Middle frontal gyrus (tissue), 1 donor: ENCODE results near the gene POU6F2.
"Not testable (repeated sequence)": the region's sequence is repeated elsewhere in the genome, so short reads cannot be mapped to it uniquely, and the experiment has no call there.

Source experiments
- DNase-seq: peaks from one replicate; pipeline ENCODE4 v3.0.0-alpha.2; 2015; ENCODE audit warnings: low spot score; ENCODE audit errors: extremely low spot score

Gene POU6F2, protein sequence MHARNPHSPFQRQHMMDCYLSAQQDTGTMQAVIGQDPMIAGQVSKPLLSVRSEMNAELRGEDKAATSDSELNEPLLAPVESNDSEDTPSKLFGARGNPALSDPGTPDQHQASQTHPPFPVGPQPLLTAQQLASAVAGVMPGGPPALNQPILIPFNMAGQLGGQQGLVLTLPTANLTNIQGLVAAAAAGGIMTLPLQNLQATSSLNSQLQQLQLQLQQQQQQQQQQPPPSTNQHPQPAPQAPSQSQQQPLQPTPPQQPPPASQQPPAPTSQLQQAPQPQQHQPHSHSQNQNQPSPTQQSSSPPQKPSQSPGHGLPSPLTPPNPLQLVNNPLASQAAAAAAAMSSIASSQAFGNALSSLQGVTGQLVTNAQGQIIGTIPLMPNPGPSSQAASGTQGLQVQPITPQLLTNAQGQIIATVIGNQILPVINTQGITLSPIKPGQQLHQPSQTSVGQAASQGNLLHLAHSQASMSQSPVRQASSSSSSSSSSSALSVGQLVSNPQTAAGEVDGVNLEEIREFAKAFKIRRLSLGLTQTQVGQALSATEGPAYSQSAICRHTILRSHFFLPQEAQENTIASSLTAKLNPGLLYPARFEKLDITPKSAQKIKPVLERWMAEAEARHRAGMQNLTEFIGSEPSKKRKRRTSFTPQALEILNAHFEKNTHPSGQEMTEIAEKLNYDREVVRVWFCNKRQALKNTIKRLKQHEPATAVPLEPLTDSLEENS

DNA sequence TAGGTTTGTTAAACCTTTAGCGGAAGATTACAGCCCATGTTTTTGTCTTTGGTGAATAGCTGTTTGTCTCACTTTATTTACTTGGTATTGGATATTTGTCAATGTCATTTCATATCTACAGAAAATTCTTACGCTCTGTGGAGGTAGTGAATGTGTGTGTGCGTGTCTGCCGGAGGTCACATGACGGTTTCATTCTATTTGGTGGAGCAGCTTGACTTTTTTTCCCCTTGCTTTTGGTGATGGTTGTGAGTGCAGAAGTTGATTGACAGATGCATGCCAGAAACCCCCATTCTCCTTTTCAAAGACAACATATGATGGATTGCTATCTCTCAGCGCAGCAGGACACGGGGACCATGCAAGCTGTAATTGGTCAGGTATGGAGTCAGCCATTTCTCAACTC, at the start of gene POU6F2:
POU6F2 (plus strand) TSS at position 225 of the 400 bp plus-strand sequence; CDS start at position 270, 45 bp downstream.
- DNase-seq, result no peak

DNA sequence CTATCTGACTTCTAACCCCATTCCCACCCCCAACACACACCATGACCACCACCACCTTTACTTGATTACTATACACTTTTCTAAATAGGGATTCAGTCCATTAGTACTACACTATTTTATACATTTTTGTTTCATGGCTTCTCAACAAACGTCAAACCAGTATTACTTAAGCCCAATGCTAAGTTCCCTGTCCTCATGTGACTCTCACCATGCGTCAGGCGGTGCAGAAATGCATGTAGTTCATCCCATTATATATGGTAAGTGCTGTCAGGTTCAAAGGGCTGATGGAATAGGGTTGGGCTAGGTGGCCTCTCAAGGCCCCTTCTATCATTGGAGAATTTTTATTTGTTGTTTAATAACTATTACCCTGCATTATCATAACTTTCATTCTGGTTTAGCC, 49.2 kb upstream of the POU6F2 start:
- no peak for DNase-seq

DNA sequence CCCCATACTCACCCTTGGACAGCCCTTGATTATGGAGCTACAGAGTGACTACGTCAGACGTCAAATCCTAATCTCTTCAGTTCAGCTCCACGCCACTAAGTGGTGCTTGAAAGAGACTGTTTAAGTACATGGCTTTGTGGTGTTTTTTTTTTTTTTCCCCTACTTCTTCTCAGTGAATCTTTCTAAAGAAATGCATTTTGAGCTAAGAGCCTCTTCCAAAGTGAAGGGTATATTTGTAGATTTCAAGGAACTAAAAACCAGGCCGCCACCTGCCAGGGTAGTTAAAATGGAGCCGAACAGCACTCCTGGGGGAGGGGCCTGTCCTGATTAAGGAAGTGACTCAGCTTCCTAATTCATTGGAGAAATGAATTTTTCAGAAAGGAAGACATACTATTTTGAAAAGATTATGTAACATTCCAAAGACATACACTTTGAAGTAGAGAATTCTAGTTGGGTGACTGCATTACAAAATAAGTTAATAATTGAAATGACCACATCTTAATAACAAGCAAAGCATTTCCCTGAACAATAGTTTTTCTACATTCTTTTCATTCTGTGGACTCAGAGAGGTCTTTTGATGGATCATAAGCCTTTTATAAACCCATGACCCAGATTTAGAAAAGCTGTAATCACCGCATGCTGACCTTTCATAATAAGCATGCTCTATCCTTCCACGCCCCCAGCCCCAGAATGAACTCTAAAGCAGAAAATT, 48.1 kb upstream of the POU6F2 start:
- no peak for DNase-seq

DNA sequence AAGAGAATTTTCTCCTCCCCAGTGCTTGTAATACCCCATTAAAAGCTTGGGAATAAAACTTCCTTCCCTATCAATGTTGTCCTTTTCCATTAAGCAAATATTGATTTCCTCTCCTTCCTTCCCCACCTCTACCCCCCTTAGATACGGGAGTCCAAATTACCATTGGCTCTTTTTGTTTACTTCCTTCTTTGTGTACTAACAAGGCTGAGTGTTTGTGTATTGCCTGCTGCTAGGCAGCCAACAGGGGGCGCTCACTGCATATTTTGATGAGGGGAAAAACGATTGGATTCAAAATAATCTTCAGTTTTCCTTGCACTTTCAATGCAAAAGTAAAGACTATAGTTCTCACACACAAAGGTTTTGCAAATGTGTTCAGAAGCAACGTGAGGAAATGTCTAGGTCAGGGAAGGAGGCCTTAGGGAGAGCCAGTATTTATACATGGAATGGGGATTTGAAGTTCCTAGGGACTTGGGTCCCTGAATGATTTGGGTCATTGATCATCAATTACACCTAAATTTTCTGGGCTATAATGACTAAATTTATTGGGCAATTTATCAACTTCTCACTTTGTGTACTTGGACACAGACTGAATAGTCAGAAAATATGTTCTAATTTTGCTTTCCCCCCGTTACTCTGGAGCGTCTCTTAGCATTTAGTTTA, 45.1 kb upstream of the POU6F2 start:
- DNase-seq, result peak; percentile 43

DNA sequence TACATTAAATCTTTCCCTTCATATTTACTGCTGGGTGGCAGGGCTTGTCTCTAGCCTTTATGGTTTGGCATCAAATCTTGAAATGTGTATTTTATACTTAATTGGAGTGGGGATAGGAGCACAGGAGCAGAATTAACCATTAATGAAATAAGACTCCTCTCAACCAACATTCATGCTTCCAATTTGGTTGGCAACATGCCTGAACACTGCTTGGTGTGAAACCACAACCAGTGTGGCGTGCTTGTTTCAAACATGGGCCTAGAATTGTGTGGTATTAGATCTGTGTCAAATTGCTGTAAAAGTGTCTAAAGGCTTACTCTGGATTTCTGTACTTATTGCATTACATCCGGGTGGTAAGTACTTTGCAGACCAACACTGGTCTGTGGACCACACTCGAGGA, 43.7 kb upstream of the POU6F2 start:
- DNase-seq, result no peak

DNA sequence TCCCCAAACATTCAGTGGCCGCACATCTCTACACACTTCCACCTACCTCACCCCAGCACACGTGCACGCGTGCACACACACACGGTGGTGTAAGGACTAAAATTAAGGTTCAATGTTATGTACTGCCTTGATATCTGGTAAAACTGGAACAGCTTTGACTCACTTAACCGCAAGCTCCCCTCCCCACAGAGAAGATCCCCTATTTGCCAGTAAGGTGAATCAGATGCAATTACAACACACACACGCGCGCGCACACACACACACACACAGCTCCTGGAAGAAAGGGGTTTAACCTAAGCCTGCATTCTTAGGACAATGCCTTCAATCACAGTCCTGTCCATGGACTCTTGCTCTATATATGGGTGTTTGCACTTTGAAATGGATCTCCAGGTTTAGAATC, 43.2 kb upstream of the POU6F2 start:
- DNase-seq, result no peak

DNA sequence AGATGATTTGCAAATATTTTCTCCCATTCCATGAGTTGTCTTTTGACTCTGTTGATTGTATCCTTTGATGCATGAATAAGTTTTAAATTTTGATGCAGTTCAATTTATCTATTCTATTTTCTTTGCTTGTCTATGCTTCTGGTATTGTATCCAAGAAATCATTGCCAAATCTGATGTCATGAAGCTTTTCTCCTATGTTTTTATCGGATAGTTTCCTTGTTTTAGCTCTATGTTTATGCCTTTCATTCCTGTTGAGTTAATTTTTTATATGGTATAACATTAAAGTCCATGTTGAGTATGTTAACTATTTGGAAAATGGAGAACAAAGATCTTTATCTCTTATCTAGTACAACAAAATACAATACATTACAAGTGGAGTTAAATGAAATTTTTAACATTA, 41.1 kb upstream of the POU6F2 start:
- no peak for DNase-seq

DNA sequence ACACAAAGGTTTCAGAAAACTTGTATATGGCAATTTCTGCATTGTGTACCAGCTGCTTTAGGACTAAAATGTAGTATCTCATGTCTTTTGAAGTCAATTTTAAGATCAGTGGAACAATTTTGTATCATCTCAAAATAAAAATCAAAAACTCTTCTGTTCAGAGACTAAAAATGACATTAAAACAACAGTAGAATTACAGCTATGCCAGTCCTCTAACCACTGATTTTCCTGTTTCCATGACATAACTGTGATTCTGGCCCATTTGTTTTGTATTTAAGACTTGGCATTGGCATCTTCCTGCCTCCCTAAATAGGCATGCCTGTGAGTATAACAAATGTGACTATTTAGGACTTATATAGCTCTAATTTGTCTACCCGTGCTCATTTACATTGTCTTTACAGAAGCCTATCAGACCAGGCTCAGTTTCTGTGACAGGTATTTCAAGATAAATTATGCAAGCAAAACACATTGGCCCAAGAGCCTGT, 39.7 kb upstream of the POU6F2 start:
- DNase-seq, result peak; percentile 6

DNA sequence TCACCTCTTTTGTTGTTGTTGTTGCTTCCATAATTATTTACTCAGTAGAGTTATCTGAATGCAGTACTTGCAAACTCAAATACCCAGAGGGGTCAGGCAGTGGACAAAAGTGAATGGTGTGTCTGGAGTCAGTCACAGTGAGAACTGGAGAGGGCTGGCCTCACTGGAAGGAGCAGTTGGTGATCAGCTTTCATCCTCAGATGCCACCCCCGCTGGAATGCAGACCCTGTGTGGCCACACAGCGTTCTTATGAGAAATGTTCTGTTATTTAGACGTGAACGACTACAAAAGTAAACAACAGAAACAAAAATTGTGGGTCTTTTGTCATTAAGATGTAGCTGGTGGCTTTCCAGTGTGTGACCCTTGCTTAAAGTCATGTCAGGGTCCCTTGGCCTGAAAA, 39.1 kb upstream of the POU6F2 start:
- DNase-seq, result no peak

DNA sequence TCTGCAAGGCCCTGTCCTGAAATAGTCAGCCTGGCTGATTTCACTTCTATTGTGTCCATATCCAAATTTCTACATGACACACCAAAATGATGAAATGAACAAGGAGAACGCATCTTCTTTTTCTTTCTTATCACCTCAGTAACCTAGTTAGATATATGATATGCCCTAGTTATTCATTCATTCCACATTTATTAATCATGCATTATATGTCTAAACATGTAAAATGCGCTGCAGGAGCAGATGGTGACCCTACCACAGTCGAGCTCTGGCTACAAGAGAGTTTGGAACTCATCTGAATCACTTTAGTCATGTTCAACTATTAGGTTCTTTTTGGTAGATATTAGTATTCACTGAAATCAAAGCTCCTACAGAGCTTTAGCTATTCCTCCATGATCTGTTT, 36.9 kb upstream of the POU6F2 start:
- DNase-seq, result no peak

DNA sequence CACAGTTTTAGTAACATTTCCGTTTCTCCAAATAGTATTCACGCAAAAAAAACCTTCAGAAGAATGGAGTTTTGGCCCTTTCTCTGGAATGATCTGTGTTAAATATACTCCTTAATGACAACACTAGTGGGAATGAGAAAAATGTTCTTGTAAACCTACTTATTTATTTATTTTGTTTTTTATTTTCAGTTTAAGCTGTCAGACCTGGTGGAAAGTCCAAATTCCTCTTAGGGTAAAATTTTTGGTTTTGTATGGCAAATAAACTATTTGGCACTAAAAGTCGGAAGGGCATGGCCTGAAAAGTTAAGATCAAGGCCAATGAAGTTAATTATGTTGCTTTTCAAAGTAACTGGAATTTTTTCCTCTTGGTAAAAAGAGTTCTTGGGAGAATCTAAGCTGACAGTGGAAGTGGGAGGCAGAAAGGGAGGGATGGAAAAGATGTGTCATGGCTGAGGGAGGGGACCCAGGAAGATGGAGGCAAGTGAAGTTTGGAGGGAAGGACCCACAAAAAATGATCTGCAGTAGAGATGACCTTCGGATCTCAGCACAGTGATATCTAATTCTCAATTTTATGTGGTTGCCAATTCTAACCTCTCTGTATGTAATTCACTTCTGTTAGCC, 35.2 kb upstream of the POU6F2 start:
- DNase-seq, result no peak

DNA sequence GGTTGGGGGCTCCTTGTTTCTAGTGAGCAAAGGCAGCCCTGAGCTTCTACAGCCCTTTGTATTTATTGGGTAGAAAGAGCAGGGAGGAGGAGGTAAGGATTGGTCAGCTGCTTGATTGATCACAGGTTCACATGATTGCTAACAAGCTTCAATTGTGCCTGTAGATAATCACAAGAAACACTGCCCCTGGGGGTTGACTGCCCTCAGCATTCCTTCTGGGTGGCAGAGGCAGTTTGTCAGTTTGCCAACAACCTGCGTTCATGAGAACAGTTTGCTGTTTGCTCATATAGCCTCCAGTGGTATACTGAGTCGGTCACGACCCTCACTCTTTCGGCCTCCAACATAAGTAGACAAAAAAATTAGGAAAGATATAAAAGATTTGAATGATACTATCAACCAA, 30.2 kb upstream of the POU6F2 start:
- DNase-seq, result not testable (repeated sequence)

DNA sequence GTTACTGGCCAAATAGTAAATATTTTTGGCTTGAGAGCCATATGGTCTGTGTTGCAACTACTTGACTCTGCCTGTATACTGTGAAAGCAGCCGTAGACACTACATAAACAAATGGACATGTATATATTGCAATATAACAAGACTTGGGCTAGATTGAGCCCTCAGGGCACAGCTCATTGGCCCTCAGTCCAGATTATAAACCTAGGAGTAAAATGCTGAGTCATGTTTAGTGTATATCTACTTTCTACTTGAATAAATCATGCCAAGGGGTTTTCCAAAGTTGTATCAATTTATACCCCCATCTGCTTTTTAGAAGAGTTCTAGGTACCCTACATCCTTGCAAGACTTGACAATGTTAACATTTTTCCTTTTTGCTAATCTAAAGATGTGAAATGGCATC, 27.4 kb upstream of the POU6F2 start:
- DNase-seq, result no peak

DNA sequence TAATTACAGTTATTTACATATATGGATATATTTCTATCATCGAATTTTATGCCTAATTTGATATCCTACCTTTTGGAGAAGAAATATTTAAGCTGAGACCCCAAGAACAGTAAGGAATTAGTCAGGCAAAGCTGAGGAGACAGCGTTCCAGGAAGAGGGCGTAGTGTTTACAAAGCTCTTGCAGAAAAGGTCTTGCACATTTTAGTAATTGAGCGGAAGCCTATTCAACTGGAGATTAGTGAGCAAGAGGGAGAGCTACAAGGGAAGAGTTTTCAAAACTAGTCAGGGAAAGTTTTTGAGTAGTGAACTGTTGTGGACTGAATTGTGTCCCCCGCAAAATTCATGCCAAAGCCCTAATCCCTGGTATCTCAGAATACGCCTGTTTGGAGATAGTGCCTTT, 26.5 kb upstream of the POU6F2 start:
- DNase-seq, result no peak

DNA sequence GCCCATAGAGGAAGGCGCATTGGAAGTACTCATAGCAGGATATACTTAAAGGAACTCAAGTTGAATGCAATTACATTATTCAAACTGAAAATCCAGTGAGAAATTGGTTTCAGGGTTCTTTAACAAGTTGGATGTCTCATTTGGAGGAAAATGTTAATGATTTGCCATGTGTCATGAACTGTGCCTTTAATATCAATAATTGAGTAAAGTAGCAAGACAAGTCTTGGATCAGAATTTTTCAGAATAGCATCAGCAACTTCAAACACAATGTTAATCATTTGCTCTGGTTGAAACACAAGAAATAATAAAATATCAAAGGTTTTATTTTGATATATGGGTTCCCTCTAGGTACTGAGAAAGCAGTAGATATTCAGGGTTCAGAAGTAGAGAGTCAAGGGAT, 24.5 kb upstream of the POU6F2 start:
- DNase-seq, result no peak

DNA sequence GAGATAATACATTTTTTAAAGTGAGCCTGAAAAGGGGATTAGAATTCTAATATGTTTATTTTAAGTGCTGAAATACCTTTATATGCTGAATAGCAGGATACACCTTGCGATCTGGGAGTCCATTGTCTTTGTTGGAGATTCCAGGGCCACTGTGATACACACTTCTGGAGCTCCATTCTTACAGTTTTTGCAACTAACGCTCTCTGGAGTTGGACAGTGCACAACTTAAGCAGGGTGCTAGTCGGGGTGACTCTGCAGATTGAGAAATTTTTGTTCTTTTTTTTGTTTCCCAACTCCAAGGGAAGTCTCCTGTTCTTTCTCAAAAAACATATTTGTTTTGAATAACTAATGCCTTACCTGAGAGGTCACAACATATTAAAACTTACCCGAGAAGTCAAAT, 23.7 kb upstream of the POU6F2 start:
- no peak for DNase-seq

DNA sequence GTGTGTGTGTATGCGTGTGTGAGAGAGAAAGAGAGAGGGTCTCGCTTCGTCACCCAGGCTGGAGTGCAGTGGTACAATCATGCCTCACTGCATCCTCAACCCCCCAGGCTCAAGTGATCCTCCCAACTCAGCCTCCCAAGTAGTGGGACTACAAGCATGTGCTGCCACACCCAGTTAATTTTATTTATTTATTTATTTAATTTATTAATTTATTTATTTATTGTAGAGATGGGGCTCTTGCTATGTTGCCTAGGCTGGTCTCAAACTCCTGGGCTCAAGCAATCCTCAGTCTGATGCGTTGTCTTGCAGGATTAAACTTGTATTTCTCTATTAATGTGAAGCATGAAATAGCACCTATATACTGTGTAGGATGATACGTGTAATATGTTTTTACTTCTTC, 21.8 kb upstream of the POU6F2 start:
- no peak for DNase-seq

DNA sequence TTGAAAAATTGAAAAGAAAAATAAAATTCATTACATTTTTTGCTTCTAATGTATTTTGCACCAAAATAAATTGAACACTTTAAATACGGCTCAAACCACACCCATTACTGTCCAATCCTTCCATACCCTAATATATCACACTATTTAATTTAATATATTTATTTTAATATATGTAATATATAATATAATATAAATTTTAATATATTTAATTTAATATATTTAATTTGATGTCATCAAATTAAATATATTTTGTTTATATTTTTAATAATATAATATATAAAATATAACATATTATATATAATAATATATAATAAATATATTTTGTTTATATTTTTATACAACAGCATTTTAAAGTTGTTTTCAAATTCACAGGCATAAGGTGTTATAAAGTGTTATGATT, 15.7 kb upstream of the POU6F2 start:
- no peak for DNase-seq

DNA sequence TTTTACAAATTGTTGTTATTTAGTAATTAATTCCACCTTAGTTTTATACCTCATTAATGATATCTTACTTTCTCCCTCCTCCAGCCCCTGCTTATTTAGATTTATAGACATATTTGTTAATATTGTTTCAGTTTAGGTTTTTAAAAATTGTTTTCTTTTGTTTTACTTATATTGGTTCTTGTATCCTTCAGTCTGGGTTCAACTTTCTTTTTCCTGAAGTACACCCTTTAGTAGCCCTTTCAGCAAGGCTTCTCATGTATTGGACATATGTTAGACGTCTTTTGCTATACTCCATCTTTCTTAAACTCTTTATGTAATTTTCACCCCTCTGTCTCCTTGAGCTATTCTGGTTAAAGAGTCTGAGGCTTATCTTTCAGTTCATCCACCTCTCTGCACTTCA, 12.8 kb upstream of the POU6F2 start:
- no peak for DNase-seq

DNA sequence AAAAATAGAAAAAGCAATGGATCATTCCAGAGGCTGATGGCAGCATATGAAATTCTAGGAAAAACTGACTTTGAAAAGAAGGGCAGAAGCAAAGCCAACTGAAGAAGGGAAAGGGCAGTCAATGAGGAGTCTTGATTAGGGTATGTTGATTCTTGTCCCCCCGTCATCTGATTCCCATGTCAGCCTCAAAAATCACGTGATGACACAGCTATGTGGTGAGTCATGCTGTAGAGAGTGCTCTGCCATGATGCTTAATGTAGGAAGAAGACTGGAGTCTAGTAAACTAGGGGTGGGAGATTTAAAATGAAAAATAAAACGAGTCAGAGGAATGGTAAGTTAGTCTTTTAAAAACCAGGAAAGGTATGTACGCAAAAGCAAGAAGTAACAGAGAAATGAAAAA, 3.9 kb upstream of the POU6F2 start:
- DNase-seq, result no peak

DNA sequence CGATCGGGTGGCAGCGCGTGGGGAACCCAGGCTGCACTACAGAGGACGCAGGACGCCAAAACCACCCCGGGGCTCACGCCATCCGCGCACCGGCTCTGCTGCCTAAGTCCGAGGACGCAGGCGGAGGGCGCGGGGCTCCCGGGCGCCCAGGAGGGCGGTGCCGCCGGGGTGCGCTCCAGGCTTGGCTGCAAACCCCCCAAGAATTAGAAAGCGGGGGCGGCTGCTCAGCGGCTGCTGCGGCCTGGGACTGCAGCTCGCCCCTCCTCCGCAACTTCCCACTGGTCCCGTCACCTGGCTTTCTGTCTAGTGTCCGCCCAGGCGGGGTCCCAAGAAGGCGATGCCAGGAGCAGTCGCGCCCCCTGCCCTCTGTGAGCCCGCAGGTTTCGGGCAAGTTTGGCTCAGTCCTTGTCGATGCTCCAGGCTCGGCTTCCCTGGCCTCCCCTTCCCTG, 1.7 kb upstream of the POU6F2 start:
- no peak for DNase-seq
